ENCODE data around the gene ZC3H12C. TPM values are rescaled to one million over a fixed set of nuclear protein-coding genes. Genes with fewer than 3 reads are reported as not detected.

The ZC3H12C gene
- total and polyA plus RNA-seq, 9 donors: 2.5 to 21.0 (median 16.2) TPM

DNA sequence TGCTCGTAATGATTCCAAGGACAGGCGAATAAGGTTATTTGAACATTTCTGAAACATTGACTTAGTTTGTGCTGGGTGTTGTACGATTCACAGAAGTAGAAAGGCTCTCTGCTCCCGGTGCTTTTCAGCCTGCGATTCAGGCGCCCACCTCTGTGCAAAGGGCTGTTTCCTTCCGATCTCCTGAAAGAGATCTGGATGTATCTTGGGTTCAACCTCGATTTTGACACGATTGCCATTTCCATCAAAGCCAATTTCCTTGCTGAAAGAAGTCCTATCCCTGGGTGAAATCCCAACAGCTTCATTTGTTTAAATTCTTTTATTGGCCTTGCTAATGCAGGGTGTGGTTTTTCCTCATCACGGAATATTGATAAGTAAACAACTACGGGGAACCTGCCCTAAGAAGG is 1.1 kb upstream of the ZC3H12C start:
- peak overlapping the region; percentile 98 to 99 for H3K27ac ChIP-seq
- intact Hi-C loops (cut with DNase I): loop anchor here in 2 of 4 donors (10.0 kb wide), 2 partner anchors 137 to 333 kb away; partner anchors contain the start of gene FDX1 (in 1 of the 2)
- peak in 1 of 5 donors; percentile 23 for DNase-seq
- H3K4me1 ChIP-seq (ENCODE audit: insufficient read depth): peaks cover 2% of the 10 kb centered on the region
- H3K27me3 ChIP-seq: no peaks in the 10 kb centered on the region
- WGBS, 3 donors: 7 to 19% (median 13%) methylated on average over 11 of the region's 11 CpGs
- peak overlapping the region; percentile 86 for H3K4me3 ChIP-seq
- H3K36me3 ChIP-seq: no peaks in the 10 kb centered on the region
- H3K9me3 ChIP-seq: no peaks in the 10 kb centered on the region
- no peak for TF ChIP-seq EP300 (IDR thresholded peaks at IDR 0.05)
- TF ChIP-seq, protein P1, sequence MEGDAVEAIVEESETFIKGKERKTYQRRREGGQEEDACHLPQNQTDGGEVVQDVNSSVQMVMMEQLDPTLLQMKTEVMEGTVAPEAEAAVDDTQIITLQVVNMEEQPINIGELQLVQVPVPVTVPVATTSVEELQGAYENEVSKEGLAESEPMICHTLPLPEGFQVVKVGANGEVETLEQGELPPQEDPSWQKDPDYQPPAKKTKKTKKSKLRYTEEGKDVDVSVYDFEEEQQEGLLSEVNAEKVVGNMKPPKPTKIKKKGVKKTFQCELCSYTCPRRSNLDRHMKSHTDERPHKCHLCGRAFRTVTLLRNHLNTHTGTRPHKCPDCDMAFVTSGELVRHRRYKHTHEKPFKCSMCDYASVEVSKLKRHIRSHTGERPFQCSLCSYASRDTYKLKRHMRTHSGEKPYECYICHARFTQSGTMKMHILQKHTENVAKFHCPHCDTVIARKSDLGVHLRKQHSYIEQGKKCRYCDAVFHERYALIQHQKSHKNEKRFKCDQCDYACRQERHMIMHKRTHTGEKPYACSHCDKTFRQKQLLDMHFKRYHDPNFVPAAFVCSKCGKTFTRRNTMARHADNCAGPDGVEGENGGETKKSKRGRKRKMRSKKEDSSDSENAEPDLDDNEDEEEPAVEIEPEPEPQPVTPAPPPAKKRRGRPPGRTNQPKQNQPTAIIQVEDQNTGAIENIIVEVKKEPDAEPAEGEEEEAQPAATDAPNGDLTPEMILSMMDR (IDR thresholded peaks at IDR 0.05): no peak

DNA sequence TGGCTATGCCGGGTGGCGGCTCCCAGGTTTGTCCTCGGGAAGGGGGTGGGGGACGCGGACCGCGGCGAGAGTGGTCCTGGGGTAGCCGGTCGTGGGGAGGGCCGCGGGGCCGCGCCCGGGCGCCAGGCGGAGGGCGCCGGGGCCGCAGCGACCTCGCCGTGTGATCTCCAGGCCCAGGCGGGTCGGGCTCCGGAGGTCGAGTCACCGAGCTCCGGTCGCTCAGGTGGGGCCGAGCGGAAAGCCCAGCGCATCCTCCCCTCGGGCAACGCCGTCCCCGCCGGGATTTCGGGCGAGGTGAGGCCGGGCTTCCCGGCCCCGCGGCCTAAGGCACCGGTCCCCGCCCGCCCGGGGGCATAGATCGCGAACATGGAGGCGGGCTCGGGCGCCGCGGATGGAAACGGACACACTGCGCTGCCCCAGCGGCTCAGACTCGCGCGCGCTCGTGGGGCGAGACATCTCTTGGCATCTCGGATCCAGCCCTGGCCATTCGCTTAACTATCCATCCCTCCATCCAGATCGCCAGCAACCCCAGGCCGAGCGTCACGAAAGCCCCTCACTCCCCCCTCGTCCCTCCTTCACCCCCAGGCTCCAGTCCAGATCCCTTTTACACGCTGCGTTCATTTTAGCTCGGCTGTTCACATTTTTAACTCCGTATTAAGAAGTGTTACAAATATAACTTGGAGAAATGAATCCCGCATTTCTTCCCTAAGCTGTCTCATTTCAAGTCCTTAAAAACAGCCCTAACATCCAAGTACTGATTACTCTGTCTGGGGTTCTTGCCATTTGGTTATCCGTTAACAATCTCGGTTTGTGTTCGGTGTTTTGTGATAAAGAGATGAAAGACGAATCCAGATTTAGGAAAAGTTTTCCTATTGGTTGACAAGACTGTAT is 460 bp downstream of the ZC3H12C start:
- Histone ChIP-seq H3K36me3 (no peaks in the 10 kb centered on the region), H3K4me3 (peak overlapping the region; percentile 86), H3K27me3 (no peaks in the 10 kb centered on the region), H3K4me1 (ENCODE audit: insufficient read depth) (peaks cover 2% of the 10 kb centered on the region), H3K27ac (peak overlapping the region; percentile 98 to 99), H3K9me3 (no peaks in the 10 kb centered on the region)
- TF ChIP-seq POLR2A (IDR thresholded peaks at IDR 0.05): peak; percentile 3
- TF ChIP-seq EP300 (IDR thresholded peaks at IDR 0.05): no peak
- intact Hi-C loops (cut with DNase I): loop anchor here in 2 of 4 donors (10.0 kb wide), 2 partner anchors 139 to 331 kb away; partner anchors contain the start of gene FDX1 (in 1 of the 2)
- WGBS, 3 donors: 0 to 1% (median 0%) methylated on average over 64 to 80 of the region's 80 CpGs
- DNase-seq: peak; percentile 70 to 80 (median 74)

DNA sequence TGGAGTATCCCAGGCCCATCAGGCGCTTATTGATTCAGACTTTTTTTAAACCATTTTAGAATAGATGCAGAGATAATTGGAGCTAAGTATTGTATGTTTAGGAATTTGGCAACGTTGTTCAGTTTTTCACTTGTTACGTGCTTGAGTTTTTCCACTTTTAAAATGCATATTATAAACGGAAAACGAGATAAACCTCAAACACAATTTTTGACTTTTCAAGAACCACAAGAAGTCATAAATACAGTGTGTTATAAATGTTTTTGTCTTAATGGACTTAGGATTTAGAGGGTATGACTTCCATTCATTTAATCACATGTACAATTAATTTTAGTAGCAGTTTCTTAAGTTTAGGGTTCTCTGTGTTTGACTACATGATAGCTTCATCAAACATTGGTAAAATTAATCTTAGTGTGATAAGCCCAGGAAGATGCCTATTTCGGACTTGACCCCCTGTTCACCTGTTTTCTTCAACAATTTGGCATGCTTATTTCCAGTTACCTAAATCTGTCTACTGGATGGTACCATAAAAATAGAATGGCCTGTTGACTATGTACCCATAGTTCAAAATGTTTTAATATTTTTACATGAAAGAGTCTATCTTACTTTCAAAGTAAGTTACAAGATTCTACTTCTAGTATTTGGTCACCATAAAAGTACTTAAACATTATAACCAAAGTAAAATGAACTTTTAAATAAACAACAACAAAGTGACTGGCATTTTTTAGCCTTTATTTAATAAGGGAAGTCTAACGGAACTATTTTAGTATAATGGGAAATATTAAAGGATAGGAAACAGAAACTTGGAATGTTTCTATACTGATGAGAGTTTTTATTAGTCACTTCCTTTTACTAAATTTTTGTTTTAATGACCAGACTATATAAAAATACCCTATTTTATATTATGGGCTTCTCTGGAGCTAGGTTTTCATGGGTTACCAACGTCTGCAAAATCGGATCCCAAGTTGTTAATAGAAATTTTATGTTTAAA is 1.4 kb downstream of the ZC3H12C start:
- DNase-seq: no peak
- WGBS, 3 donors: 23 to 31% (median 23%) methylated on average over 9 of the region's 9 CpGs
- Histone ChIP-seq H3K36me3 (no peaks in the 10 kb centered on the region), H3K27ac (peak overlapping the region; percentile 98 to 99), H3K9me3 (no peaks in the 10 kb centered on the region), H3K4me1 (ENCODE audit: insufficient read depth) (peaks cover 2% of the 10 kb centered on the region), H3K4me3 (peak overlapping the region; percentile 86), H3K27me3 (no peaks in the 10 kb centered on the region)
- TF ChIP-seq EP300 (IDR thresholded peaks at IDR 0.05) (no peak), POLR2A (IDR thresholded peaks at IDR 0.05) (no peak)
- TF ChIP-seq, protein P1 (IDR thresholded peaks at IDR 0.05): no peak
- intact Hi-C loops (cut with DNase I): loop anchor here in 2 of 4 donors (10.0 kb wide), 2 partner anchors 140 to 330 kb away; partner anchors contain the start of gene FDX1 (in 1 of the 2)

DNA sequence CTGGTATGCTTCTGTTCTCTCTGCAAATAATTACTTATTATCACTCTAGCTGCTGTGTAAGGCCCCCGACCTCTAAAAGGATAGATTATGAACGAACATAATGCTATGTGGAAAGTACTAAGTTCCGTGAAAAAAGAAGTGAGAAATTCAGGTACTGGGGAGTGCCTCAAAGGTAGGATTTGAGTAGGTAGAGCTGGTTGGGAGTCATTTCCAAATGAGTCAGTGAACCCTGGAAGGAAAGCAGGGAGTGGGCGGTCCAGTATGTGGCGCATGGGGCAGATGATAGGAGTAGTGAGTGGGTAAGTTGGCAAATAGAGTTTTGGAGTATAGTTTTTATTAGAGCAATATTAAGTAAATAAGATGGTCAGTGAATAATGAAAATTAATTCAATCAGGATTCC is 2.4 kb downstream of the ZC3H12C start:
- Histone ChIP-seq H3K27ac (peak overlapping the region in 1 of 2 donors; percentile 3), H3K27me3 (no peaks in the 10 kb centered on the region), H3K9me3 (no peaks in the 10 kb centered on the region), H3K4me1 (ENCODE audit: insufficient read depth) (peaks cover 4% of the 10 kb centered on the region), H3K4me3 (no peak overlapping the region), H3K36me3 (no peaks in the 10 kb centered on the region)
- intact Hi-C loops (cut with DNase I): loop anchor here in 2 of 4 donors (10.0 kb wide), 2 partner anchors 141 to 329 kb away; partner anchors contain the start of gene FDX1 (in 1 of the 2)
- no peak for TF ChIP-seq EP300 (IDR thresholded peaks at IDR 0.05)
- TF ChIP-seq, protein P1 (IDR thresholded peaks at IDR 0.05): no peak
- TF ChIP-seq POLR2A (IDR thresholded peaks at IDR 0.05): no peak
- DNase-seq: no peak
- WGBS, 3 donors: 40 to 67% (median 63%) methylated on average over 5 of the region's 5 CpGs

Measured in ovary (tissue), 9 donors.